Subcutaneous adipose tissue (tissue), 4 donors: ENCODE results near the gene DBH. TPM values are rescaled to one million over a fixed set of nuclear protein-coding genes. Genes with fewer than 3 reads are reported as not detected.

Experiments
- CTCF ChIP-seq: fragments of 450-650 bp; IDR thresholded peaks from one replicate; pipeline ENCODE4 v1.5.1; 2016; ENCODE audit warnings: low read depth, mild to moderate bottlenecking, control low read depth, antibody characterized with exemption, moderate library complexity
- total RNA-seq, 4 donors: library from RNA; depleted of rRNA; stranded (reverse); fragments of >200 nt; gene quantifications; one replicate each; pipeline ENCODE4 v1.1.0, GENCODE V29; 2016

DBH gene
- total RNA-seq, 4 donors from 2014 or later = not detected

- no peak for TF ChIP-seq CTCF
These were observed 44.2 kb upstream of the DBH start for GRCh38 chr9:133591985-133592384.

- no peak for TF ChIP-seq CTCF
These were observed 43.3 kb upstream of the DBH start for GRCh38 chr9:133592731-133593409.

GRCh38 chr9:133593587-133594253, 42.4 kb upstream of the DBH start:
- no peak for TF ChIP-seq CTCF

- TF ChIP-seq CTCF = no peak
These were observed 41.9 kb upstream of the DBH start for GRCh38 chr9:133594310-133594709.

GRCh38 chr9:133595910-133596309, 40.3 kb upstream of the DBH start:
- TF ChIP-seq CTCF = no peak

- no peak for TF ChIP-seq CTCF
These were observed 38.7 kb upstream of the DBH start for GRCh38 chr9:133597316-133597957.

- TF ChIP-seq CTCF = no peak
These were observed 37.2 kb upstream of the DBH start for GRCh38 chr9:133598978-133599377.
